Measurements from ENCODE around the gene SH3TC1.

GRCh38 chr4:8194306-8195242, 4.5 kb upstream of the SH3TC1 start:
- TF ChIP-seq CTCF (conservative IDR thresholded peaks at IDR 0.05) (no peak), ZFX (IDR thresholded peaks at IDR 0.05) (no peak)

All from C4-2B (cell line).